H9 (cell line): ENCODE data around the gene NKAIN2. TPM values are rescaled to one million over a fixed set of nuclear protein-coding genes. Genes with fewer than 3 reads are reported as not detected.

Source experiments
- DNase-seq: peaks from one replicate; pipeline ENCODE4 v3.0.0-alpha.2; 2017
- H2AFZ ChIP-seq: one replicate; pipeline ENCODE4 v1.6.1; 2013; ENCODE audit warnings: mild to moderate bottlenecking, low read length, control low read depth, moderate library complexity
- H2AK5ac ChIP-seq: 2 replicates; pipeline ENCODE4 v1.6.1; 2013; ENCODE audit warnings: low read length, control low read depth, mixed read lengths; ENCODE audit not compliant: insufficient read length
- H2BK120ac ChIP-seq: one replicate; pipeline ENCODE4 v1.6.1; 2013; ENCODE audit warnings: low read depth, mild to moderate bottlenecking, low read length, control low read depth, inconsistent platforms; ENCODE audit not compliant: poor library complexity, severe bottlenecking
- H2BK12ac ChIP-seq: 2 replicates; pipeline ENCODE4 v1.6.1; 2013; ENCODE audit warnings: low read length, control low read depth, mixed read lengths, low read depth; ENCODE audit not compliant: insufficient read length
- H2BK15ac ChIP-seq: 2 replicates; pipeline ENCODE4 v1.6.1; 2013; ENCODE audit warnings: low read depth, low read length, control low read depth
- H2BK20ac ChIP-seq: one replicate; pipeline ENCODE4 v1.6.1; 2013; ENCODE audit warnings: low read depth, mild to moderate bottlenecking, low read length, control low read depth, inconsistent platforms; ENCODE audit not compliant: poor library complexity, severe bottlenecking
- H2BK5ac ChIP-seq: 2 replicates; pipeline ENCODE4 v1.6.1; 2013; ENCODE audit warnings: low read length, control low read depth, mixed read lengths; ENCODE audit not compliant: insufficient read length
- H3K14ac ChIP-seq: 2 replicates; pipeline ENCODE4 v1.6.1; 2013; ENCODE audit warnings: low read length, control low read depth; ENCODE audit not compliant: insufficient read depth
- H3K18ac ChIP-seq: 2 replicates; pipeline ENCODE4 v1.6.1; 2013; ENCODE audit warnings: low read depth, mild to moderate bottlenecking, mixed read lengths, low read length, control low read depth; ENCODE audit not compliant: insufficient read length
- H3K23ac ChIP-seq: 2 replicates; pipeline ENCODE4 v1.6.1; 2013; ENCODE audit warnings: low read length, control low read depth, mixed read lengths, low read depth; ENCODE audit not compliant: insufficient read length
- H3K23me2 ChIP-seq: 2 replicates; pipeline ENCODE4 v1.6.1; 2013; ENCODE audit warnings: low read depth, mild to moderate bottlenecking, mixed read lengths, low read length, control low read depth; ENCODE audit not compliant: insufficient read length, poor library complexity, severe bottlenecking
- H3K27ac ChIP-seq: 2 replicates; pipeline ENCODE4 v1.5.1; 2013; ENCODE audit warnings: low read length, control low read depth, mixed read lengths, low read depth; ENCODE audit not compliant: insufficient read length
- H3K27me3 ChIP-seq: 2 replicates; pipeline ENCODE4 v1.6.1; 2013; ENCODE audit warnings: low read length, control low read depth, inconsistent platforms; ENCODE audit not compliant: insufficient read depth
- H3K4ac ChIP-seq: 2 replicates; pipeline ENCODE4 v1.6.1; 2013; ENCODE audit warnings: low read depth, mild to moderate bottlenecking, control low read depth, inconsistent platforms, low read length, moderate library complexity
- H3K4me1 ChIP-seq: 2 replicates; pipeline ENCODE4 v1.6.1; 2013; ENCODE audit warnings: low read length, control low read depth, inconsistent platforms; ENCODE audit not compliant: insufficient read depth
- H3K4me2 ChIP-seq: 2 replicates; pipeline ENCODE4 v1.6.1; 2013; ENCODE audit warnings: low read length, control low read depth, mixed read lengths; ENCODE audit not compliant: insufficient read length, insufficient read depth
- H3K56ac ChIP-seq: 2 replicates; pipeline ENCODE4 v1.6.1; 2013; ENCODE audit warnings: low read depth, mild to moderate bottlenecking, mixed read lengths, low read length, control low read depth; ENCODE audit not compliant: insufficient read length
- H3K79me1 ChIP-seq: 2 replicates; pipeline ENCODE4 v1.6.1; 2013; ENCODE audit warnings: low read depth, mild to moderate bottlenecking, moderate library complexity, low read length, control low read depth, inconsistent platforms; ENCODE audit not compliant: insufficient read depth, poor library complexity, severe bottlenecking
- H3K79me2 ChIP-seq: 2 replicates; pipeline ENCODE4 v1.6.1; 2013; ENCODE audit warnings: low read length, control low read depth, inconsistent platforms; ENCODE audit not compliant: insufficient read depth
- H3K9ac ChIP-seq: 2 replicates; pipeline ENCODE4 v1.6.1; 2013; ENCODE audit warnings: low read length, control low read depth, mixed read lengths; ENCODE audit not compliant: insufficient read length; ENCODE audit errors: extremely low read depth
- H3K9me3 ChIP-seq: one replicate; pipeline ENCODE4 v1.6.1; 2013; ENCODE audit warnings: low read depth, low read length, inconsistent platforms; ENCODE audit not compliant: control insufficient read depth
- H3T11ph ChIP-seq: one replicate; pipeline ENCODE4 v1.6.1; 2013; ENCODE audit warnings: mild to moderate bottlenecking, low read length, control low read depth, inconsistent platforms
- H4K20me1 ChIP-seq: one replicate; pipeline ENCODE4 v1.6.1; 2013; ENCODE audit not compliant: control insufficient read depth, insufficient read length, insufficient read depth
- H4K5ac ChIP-seq: 2 replicates; pipeline ENCODE4 v1.6.1; 2013; ENCODE audit warnings: low read depth, mild to moderate bottlenecking, mixed read lengths, low read length, control low read depth; ENCODE audit not compliant: insufficient read length
- H4K8ac ChIP-seq: replicated peaks from 2 replicates; pipeline ENCODE4 v1.6.1; 2013; ENCODE audit warnings: low read length, control low read depth, mixed read lengths, low read depth; ENCODE audit not compliant: insufficient read length
- H4K91ac ChIP-seq: 2 replicates; pipeline ENCODE4 v1.6.1; 2013; ENCODE audit warnings: low read depth, mild to moderate bottlenecking, moderate library complexity, mixed read lengths, low read length, control low read depth; ENCODE audit not compliant: insufficient read length
- H3K27ac Mint-ChIP-seq, 3 experiments: 2 replicates in 2 of 3; 3 replicates in 1 of 3; pipeline ENCODE4 v1.8.0; 2020 to 2021; ENCODE audit warnings: mixed read lengths in 3 of 3, mild to moderate bottlenecking in 1 of 3, moderate library complexity in 1 of 3
- H3K27me3 Mint-ChIP-seq: 2 replicates; pipeline ENCODE4 v1.8.0; 2021; ENCODE audit warnings: low read depth, mild to moderate bottlenecking, moderate library complexity, mixed read lengths
- H3K36me3 Mint-ChIP-seq, 3 experiments: 2 replicates in 2 of 3; 3 replicates in 1 of 3; pipeline ENCODE4 v1.8.0; 2020 to 2021; ENCODE audit warnings: low read depth in 3 of 3, mixed read lengths in 3 of 3; ENCODE audit not compliant: insufficient read depth in 1 of 3
- H3K4me1 Mint-ChIP-seq, 2 experiments: 2 replicates each; pipeline ENCODE4 v1.8.0; 2020; ENCODE audit warnings: mixed read lengths in 2 of 2
- H3K4me3 Mint-ChIP-seq, 2 experiments: 2 replicates in 1 of 2; 3 replicates in 1 of 2; pipeline ENCODE4 v1.8.0; 2020 to 2021; ENCODE audit warnings: mild to moderate bottlenecking in 2 of 2, mixed read lengths in 2 of 2, moderate library complexity in 1 of 2
- H3K9me3 Mint-ChIP-seq, 2 experiments: 2 replicates in 1 of 2; 3 replicates in 1 of 2; pipeline ENCODE4 v1.8.0; 2020; ENCODE audit warnings: mild to moderate bottlenecking in 2 of 2, mixed read lengths in 2 of 2, moderate library complexity in 1 of 2
- WGBS: extraction: QIAGEN DNeasy Blood & Tissue Kit; methylation state at CpG from one replicate; pipeline ENCODE4 v1.1.7; 2013; ENCODE audit warnings: missing lambda C conversion rate, low lambda C conversion rate, mixed read lengths; ENCODE audit not compliant: insufficient read length; ENCODE audit errors: extremely low coverage; 5-methylcytosine and 5-hydroxymethylcytosine counted together
- total RNA-seq: library from RNA; stranded (reverse); gene quantifications from 2 replicates; pipeline ENCODE4 v1.2.1, GENCODE V29; 2021
- TF ChIP-seq, protein P1 (sequence below): fragments of 200-600 bp; sonication (generic); conservative IDR thresholded peaks from 3 replicates; pipeline ENCODE4 v1.8.0; 2021; ENCODE audit warnings: antibody characterized with exemption, mild to moderate bottlenecking

Gene NKAIN2
- total RNA-seq, 1 experiment from 2014 or later: 0.17 TPM

DNA sequence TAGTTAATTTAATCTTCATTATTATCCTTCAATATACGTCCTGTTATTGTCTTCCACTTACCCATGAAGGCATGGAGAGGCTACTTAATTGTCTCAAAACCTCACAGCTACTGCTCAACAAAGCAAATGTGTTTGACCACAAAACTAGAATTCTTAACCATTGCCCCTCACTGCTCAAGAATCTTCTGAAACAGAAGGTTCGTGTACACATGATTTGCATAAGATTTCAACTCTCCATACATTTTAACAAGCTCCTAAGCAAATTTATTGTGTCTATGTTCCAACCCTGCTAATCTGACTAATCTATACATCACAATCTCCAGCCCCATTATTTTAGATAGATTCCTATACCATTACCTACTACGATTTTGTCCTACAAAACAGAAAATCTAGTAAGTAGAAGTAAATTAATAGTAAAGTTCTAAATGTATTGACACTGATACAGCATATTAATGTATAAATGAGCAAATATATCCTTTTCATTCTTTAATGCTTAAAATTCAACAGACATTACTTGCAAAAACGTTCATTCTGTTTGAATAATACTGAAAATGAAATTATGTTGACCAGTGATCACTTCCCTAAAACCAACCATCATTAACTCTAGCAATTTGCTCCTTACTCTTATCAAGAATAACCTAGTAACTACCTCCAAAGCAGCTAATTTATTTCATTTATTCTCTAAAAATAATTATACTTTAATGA lies 1068.8 kb downstream of the NKAIN2 start:
- H3K4me1 Mint-ChIP-seq: peaks cover 3 to 5% of the 10 kb centered on the region in 2 experiments; a peak in 2 of 4 replicates
- TF ChIP-seq, protein P1, sequence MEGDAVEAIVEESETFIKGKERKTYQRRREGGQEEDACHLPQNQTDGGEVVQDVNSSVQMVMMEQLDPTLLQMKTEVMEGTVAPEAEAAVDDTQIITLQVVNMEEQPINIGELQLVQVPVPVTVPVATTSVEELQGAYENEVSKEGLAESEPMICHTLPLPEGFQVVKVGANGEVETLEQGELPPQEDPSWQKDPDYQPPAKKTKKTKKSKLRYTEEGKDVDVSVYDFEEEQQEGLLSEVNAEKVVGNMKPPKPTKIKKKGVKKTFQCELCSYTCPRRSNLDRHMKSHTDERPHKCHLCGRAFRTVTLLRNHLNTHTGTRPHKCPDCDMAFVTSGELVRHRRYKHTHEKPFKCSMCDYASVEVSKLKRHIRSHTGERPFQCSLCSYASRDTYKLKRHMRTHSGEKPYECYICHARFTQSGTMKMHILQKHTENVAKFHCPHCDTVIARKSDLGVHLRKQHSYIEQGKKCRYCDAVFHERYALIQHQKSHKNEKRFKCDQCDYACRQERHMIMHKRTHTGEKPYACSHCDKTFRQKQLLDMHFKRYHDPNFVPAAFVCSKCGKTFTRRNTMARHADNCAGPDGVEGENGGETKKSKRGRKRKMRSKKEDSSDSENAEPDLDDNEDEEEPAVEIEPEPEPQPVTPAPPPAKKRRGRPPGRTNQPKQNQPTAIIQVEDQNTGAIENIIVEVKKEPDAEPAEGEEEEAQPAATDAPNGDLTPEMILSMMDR: no peak
- no peak overlapping the region for H2BK15ac ChIP-seq
- H3T11ph ChIP-seq: no peak overlapping the region
- H3K4me3 Mint-ChIP-seq: no peak overlapping the region
- H4K20me1 ChIP-seq: no peaks in the 10 kb centered on the region
- H3K4me1 ChIP-seq: no peaks in the 10 kb centered on the region
- H3K27me3 Mint-ChIP-seq: no peaks in the 10 kb centered on the region
- H3K56ac ChIP-seq: no peak overlapping the region
- H3K18ac ChIP-seq: no peak overlapping the region
- H2BK20ac ChIP-seq: no peak overlapping the region
- no peak overlapping the region for H2AFZ ChIP-seq
- H3K14ac ChIP-seq: no peak overlapping the region
- H2BK120ac ChIP-seq: no peak overlapping the region
- no peaks in the 10 kb centered on the region for H3K23me2 ChIP-seq
- no peak overlapping the region for H2BK12ac ChIP-seq
- no peaks in the 10 kb centered on the region for H3K9me3 ChIP-seq
- H3K4ac ChIP-seq: no peak overlapping the region
- no peak overlapping the region for H3K4me2 ChIP-seq
- H3K27ac Mint-ChIP-seq: no peak overlapping the region
- H4K5ac ChIP-seq: no peak overlapping the region
- H3K79me2 ChIP-seq: no peaks in the 10 kb centered on the region
- no peak for DNase-seq
- H4K8ac ChIP-seq: no peak overlapping the region
- no peak overlapping the region for H2BK5ac ChIP-seq
- H3K79me1 ChIP-seq: no peaks in the 10 kb centered on the region
- WGBS: no CpG with 5 or more reads among the region's 4 CpGs
- no peak overlapping the region for H3K23ac ChIP-seq
- no peak overlapping the region for H3K27ac ChIP-seq
- H2AK5ac ChIP-seq: no peak overlapping the region
- H3K9me3 Mint-ChIP-seq: no peaks in the 10 kb centered on the region
- no peaks in the 10 kb centered on the region for H3K27me3 ChIP-seq
- H3K9ac ChIP-seq: no peak overlapping the region
- H3K36me3 Mint-ChIP-seq: no peaks in the 10 kb centered on the region
- no peak overlapping the region for H4K91ac ChIP-seq
